GM19023 (cell line): ENCODE data around the gene SORCS2.

Source experiments
- ATAC-seq: cut with Tn5 transposase; IDR thresholded peaks from one replicate; pipeline ENCODE4 v1.9.1; 2021; ENCODE audit warnings: mild to moderate bottlenecking, moderate library complexity; ENCODE audit not compliant: unreplicated experiment

SORCS2 gene

GRCh38 chr4:7422151-7422897 lies 230.0 kb downstream of the SORCS2 start:
- no peak for ATAC-seq

GRCh38 chr4:7422898-7423180 lies 230.5 kb downstream of the SORCS2 start:
- no peak for ATAC-seq

GRCh38 chr4:7423391-7423790 lies 231.1 kb downstream of the SORCS2 start:
- ATAC-seq = no peak

- ATAC-seq = no peak
These were observed 231.6 kb downstream of the SORCS2 start for GRCh38 chr4:7423801-7424552.

- ATAC-seq = no peak
These were observed 232.3 kb downstream of the SORCS2 start for GRCh38 chr4:7424553-7425111.

- no peak for ATAC-seq
These were observed 232.8 kb downstream of the SORCS2 start for GRCh38 chr4:7425124-7425523.

- no peak for ATAC-seq
These were observed 233.5 kb downstream of the SORCS2 start for GRCh38 chr4:7425591-7426468.

GRCh38 chr4:7426525-7427171 lies 234.3 kb downstream of the SORCS2 start:
- ATAC-seq = no peak

- ATAC-seq = no peak
These were observed 235.0 kb downstream of the SORCS2 start for GRCh38 chr4:7427361-7427760.

- ATAC-seq = no peak
These were observed 235.5 kb downstream of the SORCS2 start for GRCh38 chr4:7427831-7428260.

GRCh38 chr4:7428261-7429068 lies 236.1 kb downstream of the SORCS2 start:
- no peak for ATAC-seq

GRCh38 chr4:7429069-7429416 lies 236.7 kb downstream of the SORCS2 start:
- ATAC-seq = no peak

GRCh38 chr4:7429601-7430078 lies 237.3 kb downstream of the SORCS2 start:
- ATAC-seq = no peak

GRCh38 chr4:7430368-7430964 lies 238.1 kb downstream of the SORCS2 start:
- ATAC-seq = no peak

- ATAC-seq = no peak
These were observed 238.8 kb downstream of the SORCS2 start for GRCh38 chr4:7430965-7431695.

- no peak for ATAC-seq
These were observed 239.6 kb downstream of the SORCS2 start for GRCh38 chr4:7431696-7432530.

- ATAC-seq = no peak
These were observed 240.4 kb downstream of the SORCS2 start for GRCh38 chr4:7432531-7433375.
